ENCODE measurements around the gene DAGLA. TPM values are rescaled to one million over a fixed set of nuclear protein-coding genes. Genes with fewer than 3 reads are reported as not detected.

Gene DAGLA
- total RNA-seq, 1 donor from 2014 or later: 3.2 TPM

GRCh38 chr11:61737131-61737530, 56.9 kb downstream of the DAGLA start:
- no peaks in the 10 kb centered on the region for H3K27me3 ChIP-seq (ENCODE audit: low read depth)
- DNase-seq: no peak
- no peak overlapping the region for H3K27ac ChIP-seq (replicated peaks)
- H3K36me3 ChIP-seq: peaks cover 37% of the 10 kb centered on the region
- peaks cover 16% of the 10 kb centered on the region for H3K4me1 ChIP-seq
- no peak overlapping the region for H3K4me3 ChIP-seq
- intact Hi-C loops (cut with micrococcal nuclease): no loop called here
- H3K9me3 ChIP-seq (replicated peaks): no peaks in the 10 kb centered on the region
- TF ChIP-seq, protein P1, sequence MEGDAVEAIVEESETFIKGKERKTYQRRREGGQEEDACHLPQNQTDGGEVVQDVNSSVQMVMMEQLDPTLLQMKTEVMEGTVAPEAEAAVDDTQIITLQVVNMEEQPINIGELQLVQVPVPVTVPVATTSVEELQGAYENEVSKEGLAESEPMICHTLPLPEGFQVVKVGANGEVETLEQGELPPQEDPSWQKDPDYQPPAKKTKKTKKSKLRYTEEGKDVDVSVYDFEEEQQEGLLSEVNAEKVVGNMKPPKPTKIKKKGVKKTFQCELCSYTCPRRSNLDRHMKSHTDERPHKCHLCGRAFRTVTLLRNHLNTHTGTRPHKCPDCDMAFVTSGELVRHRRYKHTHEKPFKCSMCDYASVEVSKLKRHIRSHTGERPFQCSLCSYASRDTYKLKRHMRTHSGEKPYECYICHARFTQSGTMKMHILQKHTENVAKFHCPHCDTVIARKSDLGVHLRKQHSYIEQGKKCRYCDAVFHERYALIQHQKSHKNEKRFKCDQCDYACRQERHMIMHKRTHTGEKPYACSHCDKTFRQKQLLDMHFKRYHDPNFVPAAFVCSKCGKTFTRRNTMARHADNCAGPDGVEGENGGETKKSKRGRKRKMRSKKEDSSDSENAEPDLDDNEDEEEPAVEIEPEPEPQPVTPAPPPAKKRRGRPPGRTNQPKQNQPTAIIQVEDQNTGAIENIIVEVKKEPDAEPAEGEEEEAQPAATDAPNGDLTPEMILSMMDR (IDR thresholded peaks at IDR 0.05; ENCODE audit: borderline replicate concordance): no peak

- Histone ChIP-seq H3K9me3 (replicated peaks) (no peaks in the 10 kb centered on the region), H3K36me3 (peaks cover 38% of the 10 kb centered on the region), H3K4me1 (peaks cover 9% of the 10 kb centered on the region), H3K27me3 (ENCODE audit: low read depth) (no peaks in the 10 kb centered on the region), H3K4me3 (no peak overlapping the region), H3K27ac (replicated peaks) (no peak overlapping the region)
- intact Hi-C loops (cut with micrococcal nuclease): no loop called here
- no peak for DNase-seq
- TF ChIP-seq, protein P1 (IDR thresholded peaks at IDR 0.05; ENCODE audit: borderline replicate concordance): no peak
Observed at GRCh38 chr11:61737636-61738386, 57.6 kb downstream of the DAGLA start.

DNA sequence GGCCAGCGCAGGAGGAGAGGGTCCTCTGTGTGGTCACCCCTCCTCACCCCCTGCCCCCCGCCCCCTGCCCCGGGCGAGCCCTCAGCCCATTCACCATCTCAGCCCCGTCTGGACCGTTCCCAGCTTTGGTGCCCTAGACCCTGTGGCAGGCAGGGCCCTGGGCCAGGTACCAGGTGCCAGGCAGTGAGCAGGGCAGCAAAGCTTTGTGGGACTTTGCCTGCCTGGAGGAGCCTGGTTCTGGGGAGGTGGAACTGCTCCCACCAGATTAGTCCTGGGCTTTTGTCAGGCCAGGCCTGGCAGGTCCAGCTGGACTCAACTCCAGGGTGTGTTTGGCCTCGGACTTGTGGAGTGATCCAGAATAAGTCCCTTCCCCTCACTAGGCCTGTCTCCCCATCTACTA, 58.6 kb downstream of the DAGLA start:
- Histone ChIP-seq H3K9me3 (replicated peaks) (no peaks in the 10 kb centered on the region), H3K4me3 (no peak overlapping the region), H3K4me1 (no peaks in the 10 kb centered on the region), H3K27ac (replicated peaks) (no peak overlapping the region), H3K27me3 (ENCODE audit: low read depth) (no peaks in the 10 kb centered on the region), H3K36me3 (peaks cover 43% of the 10 kb centered on the region)
- DNase-seq: no peak
- intact Hi-C loops (cut with micrococcal nuclease): no loop called here
- TF ChIP-seq, protein P1 (IDR thresholded peaks at IDR 0.05; ENCODE audit: borderline replicate concordance): no peak

- no peak for DNase-seq
- no peaks in the 10 kb centered on the region for H3K9me3 ChIP-seq (replicated peaks)
- H3K27me3 ChIP-seq (ENCODE audit: low read depth): no peaks in the 10 kb centered on the region
- intact Hi-C loops (cut with micrococcal nuclease): no loop called here
- no peaks in the 10 kb centered on the region for H3K4me1 ChIP-seq
- TF ChIP-seq, protein P1 (IDR thresholded peaks at IDR 0.05; ENCODE audit: borderline replicate concordance): no peak
- no peak overlapping the region for H3K4me3 ChIP-seq
- H3K36me3 ChIP-seq: peaks cover 43% of the 10 kb centered on the region
- H3K27ac ChIP-seq (replicated peaks): no peak overlapping the region
Observed at GRCh38 chr11:61739413-61739812, 59.2 kb downstream of the DAGLA start.

DNA sequence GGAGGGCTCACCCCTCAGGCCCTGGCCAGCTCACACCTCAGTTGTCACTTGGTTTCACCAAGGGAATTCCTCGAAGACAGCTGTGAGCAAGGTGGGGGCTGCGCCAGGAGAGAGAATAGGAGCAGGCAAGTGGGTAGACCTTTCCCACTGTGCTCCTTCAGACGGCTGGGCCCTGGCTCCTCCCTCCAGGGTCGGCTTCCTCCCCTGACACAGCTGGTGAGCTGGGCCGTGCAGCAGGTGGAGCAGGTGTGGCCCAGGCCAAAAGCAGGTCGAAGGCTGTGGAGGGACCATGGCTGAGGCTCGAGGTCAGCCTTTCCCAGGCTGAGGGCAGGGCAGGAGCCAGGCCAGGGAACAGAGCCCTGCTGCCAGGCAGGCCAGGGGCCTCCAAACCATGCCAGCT, 59.8 kb downstream of the DAGLA start:
- Histone ChIP-seq H3K9me3 (replicated peaks) (no peaks in the 10 kb centered on the region), H3K27me3 (ENCODE audit: low read depth) (no peaks in the 10 kb centered on the region), H3K27ac (replicated peaks) (no peak overlapping the region), H3K4me3 (no peak overlapping the region), H3K4me1 (no peaks in the 10 kb centered on the region), H3K36me3 (peaks cover 40% of the 10 kb centered on the region)
- DNase-seq: no peak
- intact Hi-C loops (cut with micrococcal nuclease): no loop called here
- TF ChIP-seq, protein P1 (IDR thresholded peaks at IDR 0.05; ENCODE audit: borderline replicate concordance): no peak

Measured in left ventricle myocardium inferior (tissue), 1 donor.